ENCODE results near the gene DNAH17.

The DNAH17 gene

DNA sequence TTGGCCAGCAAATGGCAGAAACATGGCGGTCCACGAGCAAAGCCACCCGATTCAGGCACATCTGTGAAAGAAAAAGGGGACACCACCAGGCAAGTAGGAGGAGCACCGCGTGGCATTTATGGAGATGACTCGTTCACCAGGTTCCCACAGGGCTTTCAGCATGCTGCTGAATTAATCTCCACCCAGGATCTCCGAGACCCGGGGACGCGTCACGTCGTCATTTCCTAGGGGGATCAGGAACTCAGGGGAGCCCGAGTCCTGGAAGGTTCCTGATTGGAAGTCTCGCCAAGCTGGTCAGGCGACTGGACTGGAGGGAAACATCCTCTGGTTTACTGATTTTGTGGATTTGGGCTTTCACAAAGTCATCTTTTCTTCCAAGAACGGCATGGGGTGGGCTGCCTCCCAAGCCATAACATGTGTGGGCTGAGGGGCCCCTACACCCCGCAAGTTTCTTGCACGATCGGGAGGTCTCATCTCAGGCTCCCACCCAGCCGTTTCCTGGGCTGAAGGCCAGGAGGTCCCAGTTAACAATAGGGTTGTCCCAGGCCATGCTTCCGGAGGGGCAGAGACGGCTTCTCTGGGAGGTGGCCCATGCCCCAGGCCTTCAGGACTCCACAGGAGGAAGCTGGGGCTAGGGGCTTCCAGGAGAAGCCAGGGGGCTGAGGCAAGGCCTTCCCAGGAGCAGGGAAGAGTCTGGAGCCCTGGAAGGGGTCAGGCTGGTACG, 645 bp downstream of the DNAH17 start:
- H3K9me2 ChIP-seq (replicated peaks; ENCODE audit: control insufficient read depth, low read length), result no peaks in the 10 kb centered on the region
- TF ChIP-seq, protein P1, sequence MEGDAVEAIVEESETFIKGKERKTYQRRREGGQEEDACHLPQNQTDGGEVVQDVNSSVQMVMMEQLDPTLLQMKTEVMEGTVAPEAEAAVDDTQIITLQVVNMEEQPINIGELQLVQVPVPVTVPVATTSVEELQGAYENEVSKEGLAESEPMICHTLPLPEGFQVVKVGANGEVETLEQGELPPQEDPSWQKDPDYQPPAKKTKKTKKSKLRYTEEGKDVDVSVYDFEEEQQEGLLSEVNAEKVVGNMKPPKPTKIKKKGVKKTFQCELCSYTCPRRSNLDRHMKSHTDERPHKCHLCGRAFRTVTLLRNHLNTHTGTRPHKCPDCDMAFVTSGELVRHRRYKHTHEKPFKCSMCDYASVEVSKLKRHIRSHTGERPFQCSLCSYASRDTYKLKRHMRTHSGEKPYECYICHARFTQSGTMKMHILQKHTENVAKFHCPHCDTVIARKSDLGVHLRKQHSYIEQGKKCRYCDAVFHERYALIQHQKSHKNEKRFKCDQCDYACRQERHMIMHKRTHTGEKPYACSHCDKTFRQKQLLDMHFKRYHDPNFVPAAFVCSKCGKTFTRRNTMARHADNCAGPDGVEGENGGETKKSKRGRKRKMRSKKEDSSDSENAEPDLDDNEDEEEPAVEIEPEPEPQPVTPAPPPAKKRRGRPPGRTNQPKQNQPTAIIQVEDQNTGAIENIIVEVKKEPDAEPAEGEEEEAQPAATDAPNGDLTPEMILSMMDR (IDR thresholded peaks at IDR 0.05; ENCODE audit: low read depth, low read length, poor library complexity, severe bottlenecking), result no peak
- no peak for TF ChIP-seq EZH2phosphoT487 (IDR thresholded peaks at IDR 0.05; ENCODE audit: borderline replicate concordance, low read length)
- no peaks in the 10 kb centered on the region for H3K9me3 ChIP-seq (ENCODE audit: control insufficient read depth, insufficient read depth, low read length)
- H3F3A ChIP-seq (ENCODE audit: control insufficient read depth, insufficient read depth), result no peaks in the 10 kb centered on the region
- H3K27me3 ChIP-seq (ENCODE audit: control insufficient read depth, low read length), result peaks cover 2% of the 10 kb centered on the region; the same call in 1 of the 2 replicates
- no peak overlapping the region for H3K4me2 ChIP-seq (ENCODE audit: low read length)
- no peak overlapping the region for H3K27ac ChIP-seq (ENCODE audit: low read depth, low read length)
- no peaks in the 10 kb centered on the region for H3K36me3 ChIP-seq (ENCODE audit: control insufficient read depth, low read length)
- H3K79me2 ChIP-seq (ENCODE audit: control insufficient read depth, low read length), result no peaks in the 10 kb centered on the region
- H4K20me1 ChIP-seq (ENCODE audit: control insufficient read depth, insufficient read depth, low read depth, low read length), result no peaks in the 10 kb centered on the region
- peaks cover 5% of the 10 kb centered on the region; the same call in 1 of the 2 replicates for H3K4me1 ChIP-seq (ENCODE audit: control insufficient read depth, low read length)
- H3K4me3 ChIP-seq (ENCODE audit: low read length), result no peak overlapping the region

DNA sequence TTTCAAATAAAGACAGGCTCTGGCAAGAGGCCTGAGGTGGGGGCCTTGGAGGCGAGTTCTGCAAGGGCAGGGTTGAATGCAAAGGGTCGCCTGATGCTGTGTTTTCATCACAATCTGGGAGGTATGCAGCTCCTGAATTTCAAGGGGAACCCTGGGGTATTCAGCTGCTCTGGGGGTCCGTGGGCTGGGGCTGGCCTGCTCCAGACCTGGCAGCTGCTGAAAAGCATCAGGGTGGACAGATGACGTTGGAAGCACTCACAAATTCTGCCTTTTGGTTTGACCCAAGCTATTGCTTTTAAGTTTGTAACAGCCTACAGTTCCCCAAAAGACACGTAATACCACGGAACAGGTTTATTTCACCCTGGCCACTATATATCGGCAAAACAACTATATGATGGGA, 1.3 kb downstream of the DNAH17 start:
- H3K79me2 ChIP-seq (ENCODE audit: control insufficient read depth, low read length), result no peaks in the 10 kb centered on the region
- no peaks in the 10 kb centered on the region for H3K36me3 ChIP-seq (ENCODE audit: control insufficient read depth, low read length)
- no peak overlapping the region for H3K4me2 ChIP-seq (ENCODE audit: low read length)
- H3K9me3 ChIP-seq (ENCODE audit: control insufficient read depth, insufficient read depth, low read length), result no peaks in the 10 kb centered on the region
- no peaks in the 10 kb centered on the region for H4K20me1 ChIP-seq (ENCODE audit: control insufficient read depth, insufficient read depth, low read depth, low read length)
- H3F3A ChIP-seq (ENCODE audit: control insufficient read depth, insufficient read depth), result no peaks in the 10 kb centered on the region
- H3K9me2 ChIP-seq (replicated peaks; ENCODE audit: control insufficient read depth, low read length), result no peaks in the 10 kb centered on the region
- H3K4me3 ChIP-seq (ENCODE audit: low read length), result no peak overlapping the region
- H3K4me1 ChIP-seq (ENCODE audit: control insufficient read depth, low read length), result peaks cover 5% of the 10 kb centered on the region; the same call in 1 of the 2 replicates
- no peak overlapping the region for H3K27ac ChIP-seq (ENCODE audit: low read depth, low read length)
- TF ChIP-seq EZH2phosphoT487 (IDR thresholded peaks at IDR 0.05; ENCODE audit: borderline replicate concordance, low read length), result no peak
- TF ChIP-seq, protein P1 (IDR thresholded peaks at IDR 0.05; ENCODE audit: low read depth, low read length, poor library complexity, severe bottlenecking), result no peak
- H3K27me3 ChIP-seq (ENCODE audit: control insufficient read depth, low read length), result peaks cover 2% of the 10 kb centered on the region; the same call in 1 of the 2 replicates

DNA sequence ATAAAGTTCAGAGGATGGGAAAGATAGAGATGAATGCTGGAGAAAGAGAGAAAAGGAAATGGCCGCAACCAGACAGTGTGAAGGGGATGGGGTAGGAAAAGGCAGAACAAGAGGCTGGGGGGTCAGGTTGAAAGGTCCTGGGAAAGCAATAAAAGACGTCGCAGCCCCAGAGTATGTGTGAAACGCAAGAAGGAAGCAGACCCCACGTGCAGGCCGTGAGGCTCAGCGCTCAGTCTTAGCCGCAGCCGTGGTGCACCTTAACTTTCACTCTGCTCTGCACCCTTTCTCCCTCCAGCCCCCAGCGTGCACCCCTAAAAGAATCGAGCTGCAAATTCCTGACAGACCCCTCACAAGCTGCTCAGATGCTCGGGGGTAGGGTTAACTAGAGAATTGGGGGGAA, 1.9 kb downstream of the DNAH17 start:
- H3K27ac ChIP-seq (ENCODE audit: low read depth, low read length), result no peak overlapping the region
- no peaks in the 10 kb centered on the region for H3K9me2 ChIP-seq (replicated peaks; ENCODE audit: control insufficient read depth, low read length)
- no peak overlapping the region for H3K4me3 ChIP-seq (ENCODE audit: low read length)
- H3K27me3 ChIP-seq (ENCODE audit: control insufficient read depth, low read length), result peaks cover 2% of the 10 kb centered on the region; the same call in 1 of the 2 replicates
- H3K4me1 ChIP-seq (ENCODE audit: control insufficient read depth, low read length), result peaks cover 5% of the 10 kb centered on the region; the same call in 1 of the 2 replicates
- no peaks in the 10 kb centered on the region for H3F3A ChIP-seq (ENCODE audit: control insufficient read depth, insufficient read depth)
- H3K36me3 ChIP-seq (ENCODE audit: control insufficient read depth, low read length), result no peaks in the 10 kb centered on the region
- no peak overlapping the region for H3K4me2 ChIP-seq (ENCODE audit: low read length)
- TF ChIP-seq, protein P1 (IDR thresholded peaks at IDR 0.05; ENCODE audit: low read depth, low read length, poor library complexity, severe bottlenecking), result no peak
- TF ChIP-seq EZH2phosphoT487 (IDR thresholded peaks at IDR 0.05; ENCODE audit: borderline replicate concordance, low read length), result no peak
- no peaks in the 10 kb centered on the region for H3K9me3 ChIP-seq (ENCODE audit: control insufficient read depth, insufficient read depth, low read length)
- H3K79me2 ChIP-seq (ENCODE audit: control insufficient read depth, low read length), result no peaks in the 10 kb centered on the region
- no peaks in the 10 kb centered on the region for H4K20me1 ChIP-seq (ENCODE audit: control insufficient read depth, insufficient read depth, low read depth, low read length)

Measured in DOHH2 (cell line).